Psoas muscle (tissue), 8 donors: ENCODE results near the gene TMEM200C. TPM values are rescaled to one million over a fixed set of nuclear protein-coding genes. Genes with fewer than 3 reads are reported as not detected.

Experiments
- ATAC-seq, 4 donors: fragments of 200-7000 bp; cut with Tn5 transposase; one replicate each; pipeline ENCODE4 v1.9.1; 2020; ENCODE audit warnings: moderate library complexity in 3 of 4, mild to moderate bottlenecking in 2 of 4
- DNase-seq, 2 donors: peaks; one replicate each; pipeline ENCODE4 v3.0.0-alpha.2; 2020
- H3K27ac ChIP-seq: fragments of 200-600 bp; one replicate; pipeline ENCODE4 v1.8.0; 2022
- H3K27me3 ChIP-seq, 3 donors: fragments of 200-600 bp in 1 of 3; one replicate each; pipeline versions ENCODE4 v1.6.1 to v1.8.0; 2013 to 2022; ENCODE audit warnings: low read length in 2 of 3, mild to moderate bottlenecking in 2 of 3, moderate library complexity in 1 of 3; ENCODE audit not compliant: insufficient read depth in 3 of 3
- H3K36me3 ChIP-seq, 2 donors: fragments of 200-600 bp in 1 of 2; one replicate each; pipeline versions ENCODE4 v1.6.1 to v1.8.0; 2013 to 2022; ENCODE audit warnings: low read depth in 1 of 2, mild to moderate bottlenecking in 1 of 2, moderate library complexity in 1 of 2; ENCODE audit not compliant: insufficient read depth in 1 of 2
- H3K4me1 ChIP-seq: fragments of 200-600 bp; one replicate; pipeline ENCODE4 v1.8.0; 2022
- H3K4me3 ChIP-seq: fragments of 200-600 bp; one replicate; pipeline ENCODE4 v1.8.0; 2022; ENCODE audit warnings: mild to moderate bottlenecking
- H3K9me3 ChIP-seq: fragments of 200-600 bp; one replicate; pipeline ENCODE4 v1.8.0; 2022
- CTCF ChIP-seq: fragments of 200-600 bp; IDR thresholded peaks from one replicate; pipeline ENCODE4 v1.8.0; 2022; ENCODE audit warnings: antibody characterized with exemption
- WGBS, 3 donors: extraction: QIAGEN DNeasy Blood & Tissue Kit; methylation state at CpG; one replicate each; pipeline versions ENCODE4 v1.1.6 to v1.1.7; 2013; 5-methylcytosine and 5-hydroxymethylcytosine counted together
- intact Hi-C, 2 donors: fragments of 100-400 bp; cut with DNase I; formaldehyde crosslinking; loops; one replicate each; pipeline versions ENCODE4 v1.11.0 to v1.14.2; 2022
- polyA plus RNA-seq, 3 donors: library from polyadenylated mRNA; stranded (reverse); fragments of 200-250 nt; gene quantifications; one replicate each; pipeline ENCODE4 v1.2.3, GENCODE V29; 2013
- total RNA-seq, 4 donors: library from RNA; stranded (reverse); fragmentation: NEBNext Ultra II Directional in 2 of 4; extraction: Animal tissue kit (Norgen Biotek cat#: 25700) in 2 of 4; gene quantifications; one replicate each; pipeline versions ENCODE4 v1.2.1 to v1.2.4, GENCODE V29; 2021 to 2023
- donor health status: healthy with polysubstance abuse.
- donor health status: DM: no; HTN: no; CAD: no; lungs with moderate emphysema.
- donor health status: Bipolar disorder and iron deficiency.
- donor health status: healthy.
- donor health status: DM: yes; HTN: yes; CAD: no.
- donor health status: DM: no; HTN: no; CAD: no.
- donor health status: DM: no; HTN: no; CAD: no.
- donor health status: DM: yes; HTN: yes; CAD: no.

Gene TMEM200C
- total and polyA plus RNA-seq, 7 donors: under 0.01 to 0.15 (median 0.04) TPM; not detected in 2

- intact Hi-C loops: no loop called here
- no peaks in the 10 kb centered on the region for H3K4me1 ChIP-seq
- TF ChIP-seq CTCF: no peak
- H3K9me3 ChIP-seq: no peaks in the 10 kb centered on the region
- H3K4me3 ChIP-seq: no peak overlapping the region
- peaks cover 0 to 3% (median 0%) of the 10 kb centered on the region in 3 donors for H3K27me3 ChIP-seq
- H3K36me3 ChIP-seq: no peaks in the 10 kb centered on the region
- no peak for ATAC-seq
- no peak overlapping the region for H3K27ac ChIP-seq
- DNase-seq: no peak
- WGBS, 3 donors: 41 to 45% (median 42%) methylated on average over 2 of the region's 2 CpGs
These were observed 35.5 kb upstream of the TMEM200C start for GRCh38 chr18:5930789-5931188.

- TF ChIP-seq CTCF: no peak
- WGBS, 3 donors: 77 to 83% (median 78%) methylated on average over 3 of the region's 3 CpGs
- peaks cover 2 to 5% (median 4%) of the 10 kb centered on the region in 3 donors for H3K27me3 ChIP-seq
- ATAC-seq (no peak), DNase-seq (no peak)
- no peaks in the 10 kb centered on the region for H3K36me3 ChIP-seq
- H3K27ac ChIP-seq: no peak overlapping the region
- no peak overlapping the region for H3K4me3 ChIP-seq
- H3K9me3 ChIP-seq: no peaks in the 10 kb centered on the region
- H3K4me1 ChIP-seq: no peaks in the 10 kb centered on the region
- intact Hi-C loops: no loop called here
These were observed 23.0 kb upstream of the TMEM200C start for GRCh38 chr18:5918205-5918858.

GRCh38 chr18:5914951-5915350 is 19.6 kb upstream of the TMEM200C start:
- DNase-seq (no peak), ATAC-seq (no peak)
- H3K27ac ChIP-seq: no peak overlapping the region
- no peaks in the 10 kb centered on the region for H3K9me3 ChIP-seq
- H3K4me3 ChIP-seq: no peak overlapping the region
- H3K4me1 ChIP-seq: no peaks in the 10 kb centered on the region
- WGBS, 3 donors: 32 to 40% (median 33%) methylated on average over 5 of the region's 5 CpGs
- no peaks in the 10 kb centered on the region for H3K36me3 ChIP-seq
- H3K27me3 ChIP-seq: peaks cover 2 to 5% (median 4%) of the 10 kb centered on the region in 3 donors
- intact Hi-C loops: no loop called here
- TF ChIP-seq CTCF: no peak

GRCh38 chr18:5914016-5914415 is 18.7 kb upstream of the TMEM200C start:
- intact Hi-C loops: no loop called here
- TF ChIP-seq CTCF: no peak
- no peak overlapping the region for H3K4me3 ChIP-seq
- WGBS, 3 donors: 55 to 63% (median 61%) methylated on average over 1 of the region's 1 CpG
- H3K27me3 ChIP-seq: peaks cover 2 to 5% (median 4%) of the 10 kb centered on the region in 3 donors
- H3K9me3 ChIP-seq: no peaks in the 10 kb centered on the region
- no peaks in the 10 kb centered on the region for H3K4me1 ChIP-seq
- no peak for DNase-seq
- H3K36me3 ChIP-seq: no peaks in the 10 kb centered on the region
- ATAC-seq: no peak
- no peak overlapping the region for H3K27ac ChIP-seq

- DNase-seq: no peak
- Histone ChIP-seq H3K27me3 (peaks cover 0 to 5% (median 4%) of the 10 kb centered on the region in 3 donors), H3K9me3 (no peaks in the 10 kb centered on the region), H3K36me3 (no peaks in the 10 kb centered on the region), H3K4me1 (no peaks in the 10 kb centered on the region), H3K4me3 (no peak overlapping the region), H3K27ac (no peak overlapping the region)
- TF ChIP-seq CTCF: no peak
- intact Hi-C loops: no loop called here
- ATAC-seq: no peak
- 76 to 80% (median 78%) methylated on average over 7 of the region's 7 CpGs for WGBS, 3 donors
These were observed 17.2 kb upstream of the TMEM200C start for GRCh38 chr18:5912566-5912965.
